TTC549 (cell line): Measurements from ENCODE around the gene CLPSL1.

ENCODE experiments used
- FAIRE-seq: peaks from 2 replicates; lab custom pipeline; 2012; peaks lifted over from hg19 to GRCh38; lab: Jason Lieb, UNC

CLPSL1 gene

GRCh38 chr6:35759426-35759825 lies 21.4 kb upstream of the CLPSL1 start:
- no peak for FAIRE-seq

- FAIRE-seq = no peak
Observed at GRCh38 chr6:35765739-35766138, 15.1 kb upstream of the CLPSL1 start.

GRCh38 chr6:35769211-35769610 lies 11.6 kb upstream of the CLPSL1 start:
- no peak for FAIRE-seq

GRCh38 chr6:35771343-35771627 lies 9.5 kb upstream of the CLPSL1 start:
- no peak for FAIRE-seq

DNA sequence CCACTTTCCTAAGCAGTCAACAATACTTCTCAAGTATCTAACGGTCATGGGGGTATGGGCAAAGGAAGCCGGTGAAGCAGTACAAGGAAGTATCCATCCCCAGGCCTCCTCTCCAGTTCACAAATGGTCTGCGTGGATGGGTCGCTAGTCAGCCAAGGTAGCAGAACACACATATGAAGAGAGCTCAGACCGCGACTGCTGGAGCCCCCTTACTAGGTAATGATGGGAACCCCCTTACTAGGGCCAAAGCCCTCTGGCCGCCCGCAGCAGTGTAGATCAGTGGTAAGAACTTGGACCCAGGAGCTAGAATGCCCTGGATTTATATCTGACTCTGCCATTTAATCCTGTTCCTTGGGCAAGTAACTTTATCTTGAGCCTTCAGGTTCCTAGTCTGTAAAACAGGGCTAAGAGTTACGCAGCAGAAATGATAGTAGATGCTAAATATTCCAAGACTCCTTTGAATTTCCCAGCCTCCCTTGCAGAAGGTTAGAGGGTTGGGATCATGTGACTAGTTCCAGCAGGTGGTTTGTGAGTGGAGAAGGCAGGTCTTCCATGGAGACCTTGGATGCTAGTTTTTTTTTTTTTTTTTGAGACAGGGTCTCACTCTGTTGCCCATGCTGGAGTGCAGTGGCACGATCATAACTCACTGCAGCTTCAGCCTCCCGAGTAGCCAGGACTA lies 6.6 kb upstream of the CLPSL1 start:
- no peak for FAIRE-seq

- no peak for FAIRE-seq
Observed at GRCh38 chr6:35775031-35775430, 5.8 kb upstream of the CLPSL1 start.

GRCh38 chr6:35776364-35777215 lies 4.2 kb upstream of the CLPSL1 start, which contains the start of gene CLPSL2:
Gene CLPSL2, plus strand, starts transcription at chr6:35776598. Its CDS starts 21 bp downstream, at chr6:35776619.
- FAIRE-seq = no peak

- no peak for FAIRE-seq
Observed at GRCh38 chr6:35777356-35778102, 3.3 kb upstream of the CLPSL1 start.

- FAIRE-seq = no peak
Observed at GRCh38 chr6:35778437-35778836, 2.4 kb upstream of the CLPSL1 start.

GRCh38 chr6:35781290-35781689 lies 471 bp downstream of the CLPSL1 start:
- FAIRE-seq = no peak

DNA sequence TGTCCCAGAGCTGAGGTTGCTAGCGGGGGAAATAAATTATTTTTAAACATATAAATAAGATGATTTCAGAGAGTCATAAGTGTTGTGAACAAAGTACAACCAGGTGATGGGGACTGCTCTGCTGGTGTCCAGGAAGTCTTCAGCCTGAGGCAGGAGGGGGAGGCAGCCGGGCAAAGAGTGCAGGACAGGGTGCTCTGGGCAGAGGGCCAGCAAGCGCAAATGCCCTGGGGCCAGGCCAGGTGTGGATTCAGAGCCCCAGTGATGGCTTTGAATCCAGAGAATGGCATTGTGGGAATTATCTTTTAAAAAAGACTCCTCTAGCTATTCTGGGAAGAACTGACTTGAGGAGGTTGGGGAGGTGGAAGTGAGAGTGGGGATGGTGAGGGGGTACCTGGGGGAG lies 1.6 kb downstream of the CLPSL1 start:
- FAIRE-seq = no peak

DNA sequence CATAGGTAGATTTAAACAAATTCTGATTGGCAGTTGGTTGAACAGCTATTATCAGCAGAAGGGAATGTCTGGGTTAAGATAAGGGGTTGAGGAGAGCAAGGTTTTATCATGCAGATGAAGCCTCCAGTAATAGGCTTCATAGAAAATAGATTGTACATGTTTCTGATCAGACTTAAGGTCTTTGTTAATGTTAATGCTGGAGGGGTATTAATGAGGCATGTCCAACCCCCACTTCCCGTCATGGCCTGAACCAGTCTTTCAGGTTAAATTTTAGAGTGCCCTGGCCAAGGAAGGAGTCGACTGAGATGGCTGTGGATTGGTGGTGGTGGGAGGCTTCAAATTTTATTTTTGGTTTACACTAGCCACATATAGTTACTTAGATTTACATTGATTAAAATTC lies 3.4 kb downstream of the CLPSL1 start:
- no peak for FAIRE-seq

DNA sequence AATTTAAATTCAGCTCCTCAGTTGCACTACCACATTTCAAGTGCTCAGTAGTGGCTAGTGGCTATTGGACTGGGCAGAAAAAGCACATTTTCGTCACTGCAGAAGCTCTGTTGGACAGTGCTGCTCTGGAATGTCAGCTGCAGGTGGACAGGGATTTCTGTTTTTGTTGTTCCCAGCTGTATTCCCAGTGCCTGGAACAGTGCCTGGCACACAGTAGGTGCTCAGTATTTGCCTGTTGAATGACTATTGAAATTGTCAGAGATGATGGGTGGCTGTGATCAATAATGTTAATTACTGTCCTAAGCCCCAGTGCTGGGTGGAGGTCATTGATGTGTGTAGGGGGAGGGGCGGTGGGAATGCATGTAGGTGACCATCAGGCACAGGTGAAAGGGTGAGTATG lies 5.5 kb downstream of the CLPSL1 start:
- FAIRE-seq = no peak

GRCh38 chr6:35786810-35787209 lies 6.0 kb downstream of the CLPSL1 start:
- no peak for FAIRE-seq

GRCh38 chr6:35787266-35788218 lies 6.7 kb downstream of the CLPSL1 start:
- FAIRE-seq = no peak

DNA sequence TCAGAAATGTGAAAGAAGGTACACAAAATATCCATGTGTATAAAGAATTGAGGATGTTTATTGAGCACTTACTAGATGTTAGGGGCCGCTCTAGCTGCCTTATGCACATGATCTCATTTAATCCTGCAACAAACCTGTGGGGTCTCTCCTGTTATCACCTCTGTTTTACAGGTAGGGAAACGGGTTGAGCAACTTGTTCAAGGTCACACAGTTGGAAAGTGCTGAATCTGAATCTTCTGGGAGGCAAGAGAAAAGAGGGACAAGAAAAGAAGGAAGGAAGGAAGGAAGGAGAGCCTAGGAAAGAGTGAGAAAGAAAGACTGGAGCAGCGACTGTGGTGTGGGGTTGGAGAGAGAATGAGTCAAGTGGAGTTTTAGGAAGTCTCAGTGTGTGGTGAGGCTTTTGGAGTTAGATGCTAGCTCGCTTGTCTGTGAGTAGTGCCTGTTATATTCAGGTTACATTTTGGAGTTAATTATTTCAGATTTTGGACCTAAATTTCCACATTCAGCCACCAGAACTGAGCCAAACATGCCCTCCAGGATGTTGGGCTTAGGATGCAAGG lies 7.7 kb downstream of the CLPSL1 start:
- no peak for FAIRE-seq

DNA sequence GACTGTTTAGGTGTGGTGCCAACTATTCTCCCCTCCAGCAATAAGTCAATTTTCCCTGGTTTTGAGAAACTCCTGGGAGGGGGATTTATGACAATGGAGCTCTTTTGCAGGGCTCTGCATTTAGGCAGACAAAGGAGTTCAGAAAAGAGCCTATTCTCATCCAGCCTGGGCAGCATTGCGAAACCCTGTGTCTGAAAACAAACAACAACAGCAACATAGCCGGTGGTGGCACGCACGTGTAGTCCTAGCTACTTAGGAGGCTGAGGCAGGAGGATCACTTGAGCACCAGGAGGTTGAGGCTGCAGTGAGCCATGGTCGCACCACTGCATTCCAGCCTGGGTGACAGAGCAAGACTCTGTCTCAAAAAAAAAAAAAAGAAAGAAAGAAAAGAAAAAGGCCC lies 9.9 kb downstream of the CLPSL1 start:
- FAIRE-seq = no peak

DNA sequence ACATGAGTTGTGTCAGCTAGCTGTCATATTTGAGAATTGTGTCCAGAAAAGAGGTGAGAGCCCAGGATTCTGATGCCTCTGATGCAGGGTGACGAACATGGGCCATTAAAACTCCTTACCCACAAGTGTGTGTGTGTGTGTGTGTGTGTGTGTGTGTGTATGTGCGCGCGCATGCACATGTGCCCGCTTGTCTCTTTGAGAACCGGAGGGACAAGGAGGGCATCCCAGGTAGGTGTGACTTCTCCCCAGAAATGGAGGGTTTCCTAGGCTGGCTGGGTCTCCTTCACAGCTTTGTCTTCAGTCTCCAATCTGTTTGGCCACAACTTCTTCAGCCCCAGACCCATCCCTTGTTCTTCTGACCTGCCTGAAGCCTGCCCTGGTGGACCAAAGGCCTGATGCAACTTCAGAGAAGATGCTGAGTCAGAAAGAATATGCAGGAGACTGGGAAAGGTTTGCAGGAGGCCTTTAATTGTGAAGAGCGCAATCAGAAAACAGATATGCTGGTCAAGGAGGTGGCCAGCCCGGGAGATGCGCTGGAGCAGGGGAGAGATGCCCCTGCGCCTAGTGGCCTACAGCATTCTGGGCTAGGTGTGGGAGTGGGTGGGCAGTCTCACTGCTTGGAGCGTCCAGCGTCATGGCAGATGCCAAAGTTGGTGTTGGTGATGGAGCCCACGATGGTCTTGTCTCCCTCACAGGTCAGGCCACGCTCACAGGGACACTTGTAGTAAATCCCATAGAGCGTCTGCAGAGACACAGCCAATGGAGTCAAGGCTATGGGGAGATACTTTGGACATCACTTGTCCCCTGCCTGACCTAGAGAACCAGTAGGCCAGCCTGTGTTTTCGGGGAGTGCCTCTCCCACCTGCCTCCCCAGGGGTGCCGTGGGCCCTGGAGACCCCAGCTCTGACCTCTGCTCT lies 14.0 kb downstream of the CLPSL1 start:
- no peak for FAIRE-seq

GRCh38 chr6:35795453-35796071 lies 14.7 kb downstream of the CLPSL1 start:
- FAIRE-seq = no peak

DNA sequence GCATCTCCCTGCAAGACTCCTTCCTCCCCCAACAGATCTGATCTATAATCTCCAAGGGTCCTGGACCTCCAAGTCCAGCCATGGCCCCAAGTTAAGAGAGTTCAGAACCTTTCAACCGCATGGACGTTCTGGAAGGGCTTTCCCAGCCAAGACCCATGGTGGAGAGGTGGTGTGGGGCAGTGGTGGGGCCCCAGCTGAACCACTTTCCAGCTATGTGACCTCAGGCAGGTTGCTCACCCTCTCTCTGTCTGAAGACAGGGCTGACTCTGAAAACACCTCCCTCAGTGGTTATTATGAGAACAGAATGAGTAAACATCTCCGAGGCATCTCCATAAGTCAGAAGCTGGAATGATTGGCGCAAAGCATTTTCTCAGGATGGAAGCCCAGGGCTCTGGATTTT lies 15.4 kb downstream of the CLPSL1 start:
- FAIRE-seq = no peak
